Kidney (tissue), 14 donors: ENCODE results near the gene TMBIM4. TPM values are rescaled to one million over a fixed set of nuclear protein-coding genes. Genes with fewer than 3 reads are reported as not detected.

Experiments
- DNase-seq, 5 donors: peaks; one replicate each; pipeline ENCODE4 v3.0.0-alpha.2; 2013 to 2020
- FAIRE-seq: peaks from 2 replicates; lab custom pipeline; 2012; peaks lifted over from hg19 to GRCh38; lab: Jason Lieb, UNC
- H3K27ac ChIP-seq, 2 donors: one replicate each; pipeline ENCODE4 v1.7.0; 2013; ENCODE audit warnings: low read depth in 2 of 2, low read length in 2 of 2, inconsistent platforms in 1 of 2
- H3K27me3 ChIP-seq: one replicate; pipeline ENCODE4 v1.7.1; 2013; ENCODE audit warnings: low read length, inconsistent platforms; ENCODE audit not compliant: control insufficient read depth, insufficient read depth
- H3K36me3 ChIP-seq, 3 donors: one replicate each; pipeline versions ENCODE4 v1.7.0 to v1.7.1; 2013; ENCODE audit warnings: low read length in 3 of 3, control low read depth in 1 of 3, inconsistent platforms in 1 of 3; ENCODE audit not compliant: insufficient read depth in 3 of 3, control insufficient read depth in 2 of 3
- H3K4me1 ChIP-seq, 3 donors: one replicate each; pipeline versions ENCODE4 v1.7.0 to v1.7.1; 2013; ENCODE audit warnings: low read length in 3 of 3, inconsistent platforms in 1 of 3, low read depth in 1 of 3; ENCODE audit not compliant: control insufficient read depth in 2 of 3, insufficient read depth in 2 of 3
- H3K4me3 ChIP-seq, 3 donors: one replicate each; pipeline versions ENCODE4 v1.7.0 to v1.8.1; 2013; ENCODE audit warnings: low read length in 3 of 3, control low read depth in 1 of 3, inconsistent platforms in 1 of 3
- H3K9ac ChIP-seq, 3 donors: one replicate each; pipeline versions ENCODE4 v1.7.0 to v1.7.1; 2013; ENCODE audit warnings: low read length in 3 of 3, control low read depth in 1 of 3, inconsistent platforms in 1 of 3
- H3K9me3 ChIP-seq, 3 donors: one replicate each; pipeline versions ENCODE4 v1.7.0 to v1.7.1; 2013; ENCODE audit warnings: low read length in 3 of 3, control low read depth in 1 of 3, inconsistent platforms in 1 of 3; ENCODE audit not compliant: control insufficient read depth in 2 of 3, insufficient read depth in 1 of 3
- CTCF ChIP-seq: IDR thresholded peaks from 3 replicates; pipeline ENCODE4 v1.5.1; 2012; ENCODE audit warnings: mild to moderate bottlenecking, moderate library complexity, borderline replicate concordance; ENCODE audit not compliant: insufficient read depth; ENCODE audit errors: extremely low read depth
- intact Hi-C: fragments of 100-400 bp; cut with DNase I; formaldehyde crosslinking; loops from one replicate; pipeline ENCODE4 v1.11.1; 2022
- polyA plus RNA-seq: library from polyadenylated mRNA; stranded (reverse); fragments of 350-450 nt; fragmentation: Illumina TruSeq; extraction: RNeasy Lipid Tissue Mini Kit (QIAGEN cat#74804); gene quantifications from one replicate; pipeline ENCODE4 v1.2.3, GENCODE V29; 2014; ENCODE audit warnings: low read depth, low replicate concordance; ENCODE audit not compliant: insufficient read depth
- total RNA-seq: library from RNA; stranded (reverse); fragmentation: NEBNext Ultra II Directional; extraction: Animal tissue kit (Norgen Biotek cat#: 25700); gene quantifications from one replicate; pipeline ENCODE4 v1.2.1, GENCODE V29; 2021
- donor health status: control.
- donor health status: control.
- donor health status: control.
- donor health status: control.
- donor health status: control.
- donor health status: DM: yes; HTN: yes; CAD: no.
- donor health status: Normal renal cell carcinoma (clear cell type).

TMBIM4 gene
- total and polyA plus RNA-seq, 2 donors from 2014 or later = 140 to 179 TPM

DNA sequence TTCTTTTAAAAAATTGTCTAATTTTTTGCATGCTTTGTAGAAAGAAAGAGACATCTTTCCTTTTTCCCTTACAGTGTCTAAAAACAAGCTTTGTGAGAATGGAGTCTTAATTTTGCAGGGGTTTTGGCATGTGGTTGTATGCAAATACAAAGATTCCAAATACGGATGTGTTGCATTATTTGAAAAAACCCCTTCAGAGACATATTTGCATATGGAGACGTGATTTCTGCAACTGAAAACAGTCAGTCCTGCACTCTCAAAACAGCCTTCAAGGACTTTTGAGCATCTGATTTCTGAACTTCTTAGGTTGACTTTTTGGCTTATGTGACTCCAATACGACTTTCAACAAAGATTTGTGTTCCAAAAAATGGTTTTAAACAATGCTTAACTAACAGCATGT, 27.0 kb upstream of the TMBIM4 start:
- TF ChIP-seq CTCF = no peak
- intact Hi-C loops = no loop called here
- FAIRE-seq (no peak), DNase-seq (no peak)
- Histone ChIP-seq H3K9me3 (peaks cover 0 to 6% (median 0%) of the 10 kb centered on the region in 3 donors), H3K27me3 (no peaks in the 10 kb centered on the region), H3K27ac (no peak overlapping the region), H3K36me3 (no peaks in the 10 kb centered on the region), H3K4me1 (peaks cover 0 to 2% (median 0%) of the 10 kb centered on the region in 3 donors), H3K9ac (no peak overlapping the region), H3K4me3 (no peak overlapping the region)

GRCh38 chr12:66195242-66195641, 25.4 kb upstream of the TMBIM4 start:
- H3K9ac ChIP-seq = no peak overlapping the region
- no peak overlapping the region for H3K27ac ChIP-seq
- TF ChIP-seq CTCF = no peak
- H3K36me3 ChIP-seq = no peaks in the 10 kb centered on the region
- DNase-seq = no peak
- intact Hi-C loops = no loop called here
- H3K9me3 ChIP-seq = peaks cover 0 to 3% (median 0%) of the 10 kb centered on the region in 3 donors
- H3K4me1 ChIP-seq = peaks cover 0 to 2% (median 0%) of the 10 kb centered on the region in 3 donors
- no peak for FAIRE-seq
- H3K4me3 ChIP-seq = no peak overlapping the region
- no peaks in the 10 kb centered on the region for H3K27me3 ChIP-seq

- no peak for TF ChIP-seq CTCF
- intact Hi-C loops = no loop called here
- no peak overlapping the region for H3K27ac ChIP-seq
Measured at GRCh38 chr12:66194122-66194521, 24.3 kb upstream of the TMBIM4 start.

More at GRCh38 chr12:66194122-66194521, 24.3 kb upstream of the TMBIM4 start:
- Histone ChIP-seq H3K9ac (no peak overlapping the region), H3K9me3 (no peaks in the 10 kb centered on the region), H3K4me1 (peaks cover 0 to 2% (median 0%) of the 10 kb centered on the region in 3 donors), H3K27me3 (no peaks in the 10 kb centered on the region), H3K4me3 (no peak overlapping the region), H3K36me3 (no peaks in the 10 kb centered on the region)
- DNase-seq = no peak
- FAIRE-seq = no peak
